NT2/D1 (cell line): Measurements from ENCODE around the gene TTC39B.

ENCODE experiments used
- SUZ12 ChIP-seq: IDR thresholded peaks from 2 replicates; pipeline ENCODE4 v1.6.1; 2011; ENCODE audit not compliant: insufficient read length, insufficient read depth; ENCODE audit errors: extremely low read depth
- YY1 ChIP-seq: IDR thresholded peaks from 2 replicates; pipeline ENCODE4 v1.6.1; 2011; ENCODE audit not compliant: insufficient read length, insufficient read depth

GRCh38 chr9:15149450-15149849 is 157.6 kb downstream of the TTC39B start:
- TF ChIP-seq SUZ12 = no peak
- no peak for TF ChIP-seq YY1
